ENCODE data around the gene ADGRE2.

DNA sequence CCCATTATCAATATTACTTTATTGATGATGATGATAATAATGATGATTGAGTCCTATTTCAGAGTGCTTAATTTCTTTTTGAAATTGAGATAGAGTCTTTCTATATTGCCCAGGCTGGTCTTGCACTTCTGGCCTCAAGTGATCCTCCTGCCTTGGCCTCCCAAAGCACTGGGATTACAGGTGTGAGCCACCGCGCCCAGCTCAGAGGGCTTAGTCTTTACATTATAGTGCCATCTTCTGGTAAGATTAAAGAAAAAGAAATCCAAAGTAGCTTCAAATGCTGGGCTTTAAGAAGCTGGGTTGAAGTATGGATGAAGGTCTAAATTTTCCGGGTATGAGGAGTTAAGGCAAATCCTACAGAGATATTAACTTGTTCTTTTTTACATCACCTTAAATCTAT lies 91.9 kb downstream of the ADGRE2 start:
- TF ChIP-seq POLR2A (IDR thresholded peaks at IDR 0.05) (no peak), CTCF (IDR thresholded peaks at IDR 0.05) (peak in 9 of 12 donors; percentile 17 to 41 (median 30))
